Cardiac fibroblast (primary cell): ENCODE measurements around the gene DDX59.

Experiments
- DNase-seq, 2 donors: peaks; one replicate each; pipeline versions ENCODE4 v3.0.0 to v3.0.0-alpha.2; 2010; ENCODE audit warnings: low read depth in 2 of 2
- H3K4me3 ChIP-seq, 2 donors: replicated peaks in 1 of 2; 1 replicate in 1 of 2; 2 replicates in 1 of 2; pipeline ENCODE4 v1.5.1; 2011; ENCODE audit warnings: low read depth in 2 of 2, low read length in 2 of 2, mild to moderate bottlenecking in 2 of 2, moderate library complexity in 1 of 2
- CTCF ChIP-seq: IDR thresholded peaks from one replicate; pipeline ENCODE4 v1.5.1; 2011; ENCODE audit warnings: low read depth, mild to moderate bottlenecking, low read length, inconsistent platforms

The DDX59 gene

GRCh38 chr1:200669314-200670241 is at the start of gene DDX59:
Gene DDX59, minus strand, starts transcription at chr1:200669907. Its CDS starts 3,167 bp downstream, at chr1:200666740.
- peak; percentile 97 to 99 for DNase-seq
- H3K4me3 ChIP-seq, result peak within 1 kb of the TSS; percentile 53 to 83
- TF ChIP-seq CTCF, result no peak

- no peak overlapping the region for H3K4me3 ChIP-seq
- DNase-seq, result no peak
- no peak for TF ChIP-seq CTCF
Measured at GRCh38 chr1:200714504-200715187, 44.9 kb upstream of the DDX59 start.

- no peak for DNase-seq
- no peak for TF ChIP-seq CTCF
- no peak overlapping the region for H3K4me3 ChIP-seq
Measured at GRCh38 chr1:200710166-200710565, 40.5 kb upstream of the DDX59 start.

- peak in 1 of 2 donors; percentile 16 for DNase-seq
- no peak for TF ChIP-seq CTCF
Measured at GRCh38 chr1:200708769-200709168, 39.1 kb upstream of the DDX59 start.

GRCh38 chr1:200708161-200708560 is 38.5 kb upstream of the DDX59 start:
- TF ChIP-seq CTCF, result no peak

More at GRCh38 chr1:200708769-200709168, 39.1 kb upstream of the DDX59 start:
- H3K4me3 ChIP-seq, result no peak overlapping the region

GRCh38 chr1:200707116-200707515 is 37.4 kb upstream of the DDX59 start:
- DNase-seq, result no peak
- H3K4me3 ChIP-seq, result no peak overlapping the region
- no peak for TF ChIP-seq CTCF

More at GRCh38 chr1:200708161-200708560, 38.5 kb upstream of the DDX59 start:
- no peak for DNase-seq
- no peak overlapping the region for H3K4me3 ChIP-seq
